Measurements from ENCODE around the gene RFNG. TPM values are rescaled to one million over a fixed set of nuclear protein-coding genes. Genes with fewer than 3 reads are reported as not detected.

Gene RFNG
- total RNA-seq, 6 experiments from 2014 or later = 37.6 to 48.5 (median 40.1) TPM

GRCh38 chr17:82018152-82018988 lies 33.2 kb downstream of the RFNG start:
- H3K4me3 Mint-ChIP-seq = no peak overlapping the region
- H3K4me1 Mint-ChIP-seq (ENCODE audit: low read depth) = peaks cover 9% of the 10 kb centered on the region
- TF ChIP-seq CTCF (IDR thresholded peaks at IDR 0.05) = no peak
- H3K27ac Mint-ChIP-seq = no peak overlapping the region
- no peak for DNase-seq
- H3K36me3 Mint-ChIP-seq (ENCODE audit: low read depth) = no peaks in the 10 kb centered on the region
- H3K27me3 Mint-ChIP-seq (ENCODE audit: insufficient read depth) = peaks cover 2% of the 10 kb centered on the region
- no peaks in the 10 kb centered on the region for H3K9me3 Mint-ChIP-seq

DNA sequence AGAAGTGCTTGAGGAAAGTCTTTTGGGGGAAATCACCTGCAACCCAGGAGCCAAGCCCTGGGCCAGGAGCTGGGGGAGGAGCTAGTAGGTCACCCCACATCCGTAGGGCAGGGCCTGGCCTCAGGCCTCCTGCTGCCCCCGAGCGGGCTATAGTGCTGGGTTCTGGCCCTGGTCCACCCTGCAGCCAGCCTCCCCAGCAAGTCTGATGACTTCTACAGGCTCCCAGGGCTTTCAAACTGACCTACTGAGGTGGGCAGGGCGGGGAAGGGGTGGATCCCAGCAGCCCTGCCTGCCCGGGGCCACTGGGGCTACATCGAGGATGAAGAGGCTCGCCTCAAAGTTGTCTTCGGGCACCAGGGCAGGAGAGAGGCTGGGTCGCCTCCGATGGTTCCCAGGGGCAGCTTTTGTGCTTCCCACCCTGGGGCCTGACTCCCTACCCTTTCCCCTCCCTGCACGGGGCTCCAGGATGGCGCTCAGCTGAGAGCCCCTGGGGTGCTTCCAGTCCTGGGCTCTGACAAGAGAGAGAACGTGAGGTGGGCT lies 33.9 kb downstream of the RFNG start:
- no peak for DNase-seq
- no peaks in the 10 kb centered on the region for H3K9me3 Mint-ChIP-seq
- no peak for TF ChIP-seq CTCF (IDR thresholded peaks at IDR 0.05)
- no peaks in the 10 kb centered on the region for H3K36me3 Mint-ChIP-seq (ENCODE audit: low read depth)
- no peak overlapping the region for H3K4me3 Mint-ChIP-seq
- H3K27ac Mint-ChIP-seq = no peak overlapping the region
- no peaks in the 10 kb centered on the region; the same call in 1 of the 2 replicates for H3K27me3 Mint-ChIP-seq (ENCODE audit: insufficient read depth)
- peaks cover 15% of the 10 kb centered on the region for H3K4me1 Mint-ChIP-seq (ENCODE audit: low read depth)

DNA sequence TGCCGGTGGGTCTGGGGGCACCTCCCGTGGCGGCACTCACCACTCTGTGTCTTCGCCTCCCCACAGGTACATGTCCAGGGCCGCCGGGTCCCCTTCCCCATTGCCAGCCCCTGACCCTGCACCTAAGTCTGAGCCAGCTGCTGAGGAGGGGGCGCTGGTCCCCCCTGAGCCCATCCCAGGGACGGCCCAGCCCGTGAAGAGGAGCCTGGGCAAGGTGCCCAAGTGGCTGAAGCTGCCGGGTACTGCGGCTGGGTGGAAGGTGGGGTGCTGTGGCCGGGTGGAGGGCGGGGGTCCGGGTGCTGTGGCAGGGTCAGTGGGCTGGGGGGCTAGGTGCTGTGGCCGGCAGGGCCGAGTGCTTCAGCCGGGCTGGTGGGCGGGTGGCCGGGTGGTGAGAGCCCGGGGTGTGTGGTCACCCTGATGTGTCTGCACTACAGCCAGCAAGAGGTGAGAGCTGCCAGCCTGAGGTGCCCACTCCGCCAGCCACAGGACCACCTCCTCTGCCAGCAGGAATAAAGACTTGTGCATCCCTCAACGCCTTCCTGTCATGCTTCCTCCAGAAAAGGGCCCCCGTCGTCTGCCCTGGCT lies 34.6 kb downstream of the RFNG start:
- Mint-ChIP-seq H3K4me3 (no peak overlapping the region), H3K36me3 (ENCODE audit: low read depth) (no peaks in the 10 kb centered on the region), H3K4me1 (ENCODE audit: low read depth) (peaks cover 14% of the 10 kb centered on the region), H3K27me3 (ENCODE audit: insufficient read depth) (no peaks in the 10 kb centered on the region; the same call in 1 of the 2 replicates), H3K9me3 (no peaks in the 10 kb centered on the region), H3K27ac (no peak overlapping the region)
- no peak for DNase-seq
- no peak for TF ChIP-seq CTCF (IDR thresholded peaks at IDR 0.05)

DNA sequence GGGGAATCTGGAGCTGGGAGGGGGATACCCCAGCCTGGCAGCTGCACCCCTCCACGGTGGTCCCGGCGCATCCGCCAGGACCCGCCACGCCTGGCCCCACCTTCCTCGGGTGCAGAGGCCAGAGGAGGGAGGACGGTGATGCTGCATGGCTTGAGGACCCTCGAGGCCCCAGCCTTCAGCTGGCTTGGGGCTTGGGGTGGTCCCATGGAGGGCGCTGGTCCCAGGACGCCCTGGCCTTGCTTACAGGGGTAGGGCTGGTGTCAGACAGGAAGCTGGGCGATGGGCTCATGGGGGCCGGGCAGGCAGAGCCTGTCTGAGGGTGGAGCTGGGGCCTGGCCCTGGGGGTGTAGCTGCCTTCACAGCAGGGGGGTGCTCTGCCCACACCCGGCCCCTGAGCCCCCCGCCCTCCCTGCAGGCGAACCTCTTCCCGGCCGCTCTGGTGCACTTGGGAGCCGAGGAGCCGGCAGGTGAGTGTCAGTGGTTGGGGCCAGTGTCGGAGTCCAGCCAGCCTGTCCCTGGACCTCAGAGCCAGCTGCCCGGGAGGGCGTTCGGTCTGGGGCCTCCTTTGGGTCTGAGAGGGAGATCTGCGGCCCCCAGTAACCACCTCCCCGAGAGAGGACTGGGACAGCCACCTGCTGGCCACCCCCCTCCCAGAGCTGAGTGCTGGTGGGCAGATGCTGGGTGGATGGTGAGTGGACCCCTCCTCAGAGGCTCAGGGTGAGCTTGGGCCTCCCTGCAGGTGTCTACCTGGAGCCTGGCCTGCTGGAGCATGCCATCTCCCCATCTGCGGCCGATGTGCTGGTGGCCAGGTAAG lies 35.3 kb downstream of the RFNG start:
- Mint-ChIP-seq H3K36me3 (ENCODE audit: low read depth) (no peaks in the 10 kb centered on the region), H3K9me3 (no peaks in the 10 kb centered on the region), H3K4me3 (no peak overlapping the region), H3K27me3 (ENCODE audit: insufficient read depth) (no peaks in the 10 kb centered on the region), H3K27ac (no peak overlapping the region), H3K4me1 (ENCODE audit: low read depth) (peaks cover 7% of the 10 kb centered on the region)
- no peak for TF ChIP-seq CTCF (IDR thresholded peaks at IDR 0.05)
- DNase-seq = no peak

GRCh38 chr17:82015311-82015971 lies 36.2 kb downstream of the RFNG start:
- DNase-seq = no peak
- no peaks in the 10 kb centered on the region for H3K9me3 Mint-ChIP-seq
- H3K27ac Mint-ChIP-seq = no peak overlapping the region
- no peak overlapping the region for H3K4me3 Mint-ChIP-seq
- H3K4me1 Mint-ChIP-seq (ENCODE audit: low read depth) = peaks cover 6% of the 10 kb centered on the region; the same call in 1 of the 2 replicates
- H3K27me3 Mint-ChIP-seq (ENCODE audit: insufficient read depth) = no peaks in the 10 kb centered on the region
- H3K36me3 Mint-ChIP-seq (ENCODE audit: low read depth) = no peaks in the 10 kb centered on the region
- no peak for TF ChIP-seq CTCF (IDR thresholded peaks at IDR 0.05)
